Caco-2 (cell line): ENCODE data around the gene BTBD9. TPM values are rescaled to one million over a fixed set of nuclear protein-coding genes. Genes with fewer than 3 reads are reported as not detected.

Source experiments
- BruUV-seq: library from RNA; stranded (reverse); fragments of 400-500 nt; replicated peaks from 2 replicates; lab custom pipeline; 2021; lab: Mats Ljungman, UMichigan
- CTCF ChIA-PET: fragments of 300-600 bp; sonication (Branson Sonifier 250); formaldehyde crosslinking; loops from one replicate; lab custom pipeline; 2022; ENCODE audit warnings: antibody characterized with exemption; lab: Charles Lee
- POLR2A ChIA-PET: fragments of 300-600 bp; sonication (Branson Sonifier 250); formaldehyde crosslinking; loops from one replicate; lab custom pipeline; 2022; ENCODE audit warnings: antibody characterized with exemption; lab: Charles Lee
- DNase-seq, 2 experiments: peaks; one replicate each; pipeline versions ENCODE4 v3.0.0 to v3.0.0-alpha.2; 2020 to 2022
- H3K27me3 ChIP-seq: replicated peaks from 2 replicates; pipeline ENCODE4 v1.6.0; 2011; ENCODE audit warnings: low read length; ENCODE audit not compliant: control insufficient read depth, insufficient read depth
- H3K36me3 ChIP-seq: 2 replicates; pipeline ENCODE4 v1.5.1; 2011; ENCODE audit warnings: low read length; ENCODE audit not compliant: control insufficient read depth, insufficient read depth
- H3K4me1 ChIP-seq: fragments of 250-450 bp; sonication (Bioruptor Pico); 2 replicates; pipeline ENCODE4 v1.5.1; 2020; ENCODE audit warnings: mild to moderate bottlenecking
- H3K4me3 ChIP-seq: 2 replicates; pipeline ENCODE4 v1.5.1; 2011; ENCODE audit warnings: low read depth, mild to moderate bottlenecking, control low read depth, low read length
- H3K9me3 ChIP-seq: fragments of 250-450 bp; sonication (Bioruptor Pico); 2 replicates; pipeline ENCODE4 v1.5.1; 2020; ENCODE audit warnings: mild to moderate bottlenecking, moderate library complexity
- H3K27ac Mint-ChIP-seq: one replicate; pipeline ENCODE4 v1.8.0; 2022; ENCODE audit warnings: mixed read lengths; ENCODE audit not compliant: unreplicated experiment
- H3K27me3 Mint-ChIP-seq: one replicate; pipeline ENCODE4 v1.8.0; 2022; ENCODE audit warnings: mixed read lengths; ENCODE audit not compliant: insufficient read depth, unreplicated experiment
- H3K36me3 Mint-ChIP-seq: one replicate; pipeline ENCODE4 v1.8.0; 2022; ENCODE audit warnings: mild to moderate bottlenecking, mixed read lengths; ENCODE audit not compliant: insufficient read depth, unreplicated experiment
- H3K4me1 Mint-ChIP-seq: one replicate; pipeline ENCODE4 v1.8.0; 2022; ENCODE audit warnings: low read depth, mixed read lengths; ENCODE audit not compliant: unreplicated experiment
- H3K4me3 Mint-ChIP-seq: one replicate; pipeline ENCODE4 v1.8.0; 2022; ENCODE audit warnings: mild to moderate bottlenecking, moderate library complexity, mixed read lengths; ENCODE audit not compliant: unreplicated experiment
- H3K9me3 Mint-ChIP-seq: one replicate; pipeline ENCODE4 v1.8.0; 2022; ENCODE audit warnings: mixed read lengths; ENCODE audit not compliant: unreplicated experiment
- intact Hi-C: fragments of 100-400 bp; cut with micrococcal nuclease; formaldehyde crosslinking; loops from one replicate; pipeline ENCODE4 v1.10.0; 2022; ENCODE audit not compliant: unreplicated experiment
- total RNA-seq: library from RNA; stranded (reverse); gene quantifications from 2 replicates; pipeline ENCODE4 v1.2.3, GENCODE V29; 2022
- TF ChIP-seq, protein P1 (sequence below), 2 experiments: fragments of 200-600 bp in 1 of 2; IDR thresholded peaks; 1 replicate in 1 of 2; 2 replicates in 1 of 2; pipeline versions ENCODE4 v1.5.1 to v1.8.0; 2011 to 2022; ENCODE audit warnings: antibody characterized with exemption in 1 of 2, control low read depth in 1 of 2, inconsistent platforms in 1 of 2, low read depth in 1 of 2, low read length in 1 of 2, mild to moderate bottlenecking in 1 of 2, moderate library complexity in 1 of 2; ENCODE audit not compliant: insufficient read depth in 1 of 2, severe bottlenecking in 1 of 2, unreplicated experiment in 1 of 2

Gene BTBD9
- total RNA-seq, 1 experiment from 2014 or later, result 19.6 TPM

GRCh38 chr6:38153076-38153797 is 486.5 kb downstream of the BTBD9 start:
- TF ChIP-seq, protein P1, sequence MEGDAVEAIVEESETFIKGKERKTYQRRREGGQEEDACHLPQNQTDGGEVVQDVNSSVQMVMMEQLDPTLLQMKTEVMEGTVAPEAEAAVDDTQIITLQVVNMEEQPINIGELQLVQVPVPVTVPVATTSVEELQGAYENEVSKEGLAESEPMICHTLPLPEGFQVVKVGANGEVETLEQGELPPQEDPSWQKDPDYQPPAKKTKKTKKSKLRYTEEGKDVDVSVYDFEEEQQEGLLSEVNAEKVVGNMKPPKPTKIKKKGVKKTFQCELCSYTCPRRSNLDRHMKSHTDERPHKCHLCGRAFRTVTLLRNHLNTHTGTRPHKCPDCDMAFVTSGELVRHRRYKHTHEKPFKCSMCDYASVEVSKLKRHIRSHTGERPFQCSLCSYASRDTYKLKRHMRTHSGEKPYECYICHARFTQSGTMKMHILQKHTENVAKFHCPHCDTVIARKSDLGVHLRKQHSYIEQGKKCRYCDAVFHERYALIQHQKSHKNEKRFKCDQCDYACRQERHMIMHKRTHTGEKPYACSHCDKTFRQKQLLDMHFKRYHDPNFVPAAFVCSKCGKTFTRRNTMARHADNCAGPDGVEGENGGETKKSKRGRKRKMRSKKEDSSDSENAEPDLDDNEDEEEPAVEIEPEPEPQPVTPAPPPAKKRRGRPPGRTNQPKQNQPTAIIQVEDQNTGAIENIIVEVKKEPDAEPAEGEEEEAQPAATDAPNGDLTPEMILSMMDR (IDR thresholded peaks at IDR 0.05; ENCODE audit: insufficient read depth in 1 of 2, low read depth in 1 of 2, low read length in 1 of 2, severe bottlenecking in 1 of 2, unreplicated experiment in 1 of 2), result no peak
- ChIA-PET CTCF (no interaction called here), POLR2A (no interaction called here)
- Mint-ChIP-seq H3K27ac (no peak overlapping the region), H3K4me1 (no peaks in the 10 kb centered on the region), H3K4me3 (no peak overlapping the region), H3K27me3 (no peaks in the 10 kb centered on the region), H3K36me3 (peaks cover 35% of the 10 kb centered on the region), H3K9me3 (no peaks in the 10 kb centered on the region)
- H3K27me3 ChIP-seq, result no peaks in the 10 kb centered on the region
- no peaks in the 10 kb centered on the region for H3K4me1 ChIP-seq
- DNase-seq, result no peak
- H3K4me3 ChIP-seq, result no peak overlapping the region
- intact Hi-C loops, result no loop called here
- BruUV-seq, result no TSS peak
- H3K9me3 ChIP-seq, result no peaks in the 10 kb centered on the region
- no peaks in the 10 kb centered on the region for H3K36me3 ChIP-seq

DNA sequence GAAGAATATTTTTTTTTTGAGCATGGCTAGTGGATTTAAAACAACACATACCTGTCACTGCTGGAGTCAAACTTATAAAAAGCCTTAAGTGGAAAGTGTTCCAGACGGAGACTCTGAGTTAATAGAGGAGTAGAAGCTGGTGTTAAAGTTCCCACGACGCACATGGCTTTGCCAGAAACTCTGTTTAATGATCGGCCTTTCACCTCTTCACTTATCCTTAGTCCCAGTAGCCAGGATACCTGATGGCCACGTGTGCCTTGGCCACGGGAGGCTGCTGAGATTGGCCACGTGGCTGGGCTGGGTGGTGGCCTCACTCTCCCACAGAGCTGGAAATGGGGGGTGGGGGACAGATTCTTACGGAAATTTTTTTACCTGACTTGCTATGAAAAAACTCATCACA is 487.1 kb downstream of the BTBD9 start:
- Mint-ChIP-seq H3K4me1 (no peaks in the 10 kb centered on the region), H3K4me3 (no peak overlapping the region), H3K27ac (no peak overlapping the region), H3K27me3 (no peaks in the 10 kb centered on the region), H3K9me3 (no peaks in the 10 kb centered on the region), H3K36me3 (peaks cover 29% of the 10 kb centered on the region)
- POLR2A ChIA-PET, result no interaction called here
- CTCF ChIA-PET, result no interaction called here
- TF ChIP-seq, protein P1 (IDR thresholded peaks at IDR 0.05; ENCODE audit: insufficient read depth in 1 of 2, low read depth in 1 of 2, low read length in 1 of 2, severe bottlenecking in 1 of 2, unreplicated experiment in 1 of 2), result no peak
- Histone ChIP-seq H3K4me3 (no peak overlapping the region), H3K9me3 (no peaks in the 10 kb centered on the region), H3K27me3 (no peaks in the 10 kb centered on the region), H3K4me1 (no peaks in the 10 kb centered on the region), H3K36me3 (no peaks in the 10 kb centered on the region)
- intact Hi-C loops, result no loop called here
- no peak for DNase-seq
- BruUV-seq, result TSS peak; percentile 65

GRCh38 chr6:38151580-38152500 is 487.9 kb downstream of the BTBD9 start:
- Mint-ChIP-seq H3K36me3 (peaks cover 24% of the 10 kb centered on the region), H3K4me1 (no peaks in the 10 kb centered on the region), H3K9me3 (no peaks in the 10 kb centered on the region), H3K27me3 (no peaks in the 10 kb centered on the region), H3K27ac (no peak overlapping the region), H3K4me3 (no peak overlapping the region)
- H3K4me1 ChIP-seq, result no peaks in the 10 kb centered on the region
- H3K36me3 ChIP-seq, result no peaks in the 10 kb centered on the region
- ChIA-PET POLR2A (no interaction called here), CTCF (no interaction called here)
- TF ChIP-seq, protein P1 (IDR thresholded peaks at IDR 0.05; ENCODE audit: insufficient read depth in 1 of 2, low read depth in 1 of 2, low read length in 1 of 2, severe bottlenecking in 1 of 2, unreplicated experiment in 1 of 2), result no peak
- BruUV-seq, result no TSS peak
- no peaks in the 10 kb centered on the region for H3K27me3 ChIP-seq
- no peak for DNase-seq
- no peak overlapping the region for H3K4me3 ChIP-seq
- intact Hi-C loops, result no loop called here
- H3K9me3 ChIP-seq, result no peaks in the 10 kb centered on the region
